SKM-1 (cell line): ENCODE data around the gene RAB11FIP3.

Source experiments
- DNase-seq: peaks from one replicate; lab custom pipeline; 2025; ENCODE audit not compliant: unreplicated experiment; lab: John Stamatoyannopoulos, UW

RAB11FIP3 gene

GRCh38 chr16:551210-551609 lies 125.8 kb downstream of the RAB11FIP3 start:
- no peak for DNase-seq

- DNase-seq: no peak
Measured at GRCh38 chr16:552171-552570, 126.7 kb downstream of the RAB11FIP3 start.

- DNase-seq: no peak
Measured at GRCh38 chr16:553601-554296, 128.3 kb downstream of the RAB11FIP3 start.

- no peak for DNase-seq
Measured at GRCh38 chr16:554297-554621, 128.8 kb downstream of the RAB11FIP3 start.

GRCh38 chr16:554640-555365 lies 129.4 kb downstream of the RAB11FIP3 start:
- no peak for DNase-seq

- no peak for DNase-seq
Measured at GRCh38 chr16:555528-556473, 130.4 kb downstream of the RAB11FIP3 start.

- DNase-seq: no peak
Measured at GRCh38 chr16:556474-557173, 131.2 kb downstream of the RAB11FIP3 start.

GRCh38 chr16:557463-558297 lies 132.2 kb downstream of the RAB11FIP3 start:
- no peak for DNase-seq

- DNase-seq: no peak
Measured at GRCh38 chr16:558298-559020, 133.0 kb downstream of the RAB11FIP3 start.

GRCh38 chr16:559021-559380 lies 133.6 kb downstream of the RAB11FIP3 start:
- DNase-seq: no peak

GRCh38 chr16:559411-560203 lies 134.2 kb downstream of the RAB11FIP3 start:
- DNase-seq: no peak

- DNase-seq: no peak
Measured at GRCh38 chr16:560204-560700, 134.8 kb downstream of the RAB11FIP3 start, which contains the start of gene PRR35. TSS of gene PRR35 (plus strand) at chr16:560394. CDS start at chr16:563295, 2,901 bp downstream.

GRCh38 chr16:560701-561412 lies 135.4 kb downstream of the RAB11FIP3 start:
- no peak for DNase-seq

- DNase-seq: no peak
Measured at GRCh38 chr16:561413-561794, 136.0 kb downstream of the RAB11FIP3 start.

GRCh38 chr16:561957-562938 lies 136.8 kb downstream of the RAB11FIP3 start:
- DNase-seq: no peak

- no peak for DNase-seq
Measured at GRCh38 chr16:563072-563644, 137.7 kb downstream of the RAB11FIP3 start.
